Keratinocyte (primary cell): Measurements from ENCODE around the gene DCAF17. TPM values are rescaled to one million over a fixed set of nuclear protein-coding genes. Genes with fewer than 3 reads are reported as not detected.

Experiments used
- DNase-seq: peaks from one replicate; pipeline ENCODE4 v3.0.0-alpha.2; 2011; ENCODE audit warnings: low read depth, missing footprints, low spot score
- FAIRE-seq: peaks from 2 replicates; lab custom pipeline; 2011; peaks lifted over from hg19 to GRCh38; lab: Jason Lieb, UNC
- H2AFZ ChIP-seq: 2 replicates; pipeline ENCODE4 v1.6.0; 2012; ENCODE audit warnings: low read length, control low read depth, inconsistent platforms; ENCODE audit not compliant: control insufficient read depth
- H3K27ac ChIP-seq: 2 replicates; pipeline ENCODE4 v1.5.1; 2011; ENCODE audit warnings: low read length; ENCODE audit not compliant: control insufficient read depth, insufficient read depth
- H3K27me3 ChIP-seq: 3 replicates; pipeline ENCODE4 v1.6.0; 2011; ENCODE audit warnings: low read length; ENCODE audit not compliant: control insufficient read depth, insufficient read depth; ENCODE audit errors: extremely low read depth
- H3K36me3 ChIP-seq, 2 experiments: 2 replicates in 1 of 2; 3 replicates in 1 of 2; pipeline ENCODE4 v1.5.1; 2011; ENCODE audit warnings: low read length in 2 of 2, mild to moderate bottlenecking in 1 of 2; ENCODE audit not compliant: control insufficient read depth in 2 of 2, insufficient read depth in 2 of 2; ENCODE audit errors: extremely low read depth in 1 of 2
- H3K4me1 ChIP-seq: 3 replicates; pipeline ENCODE4 v1.5.1; 2011; ENCODE audit warnings: low read length; ENCODE audit not compliant: control insufficient read depth, insufficient read depth; ENCODE audit errors: extremely low read depth
- H3K4me2 ChIP-seq: 3 replicates; pipeline ENCODE4 v1.6.0; 2011; ENCODE audit warnings: low read depth, low read length; ENCODE audit not compliant: control insufficient read depth, insufficient read depth; ENCODE audit errors: extremely low read depth
- H3K4me3 ChIP-seq, 3 experiments: fragments of 200-600 bp in 1 of 3; sonication (generic) in 1 of 3; 2 replicates in 2 of 3; 3 replicates in 1 of 3; pipeline ENCODE4 v1.5.1; 2011 to 2016; ENCODE audit warnings: low read length in 3 of 3, mild to moderate bottlenecking in 3 of 3, control low read depth in 2 of 3, inconsistent platforms in 1 of 3, low read depth in 1 of 3, mixed read lengths in 1 of 3, mixed run types in 1 of 3, moderate library complexity in 1 of 3; ENCODE audit not compliant: control insufficient read depth in 2 of 3, insufficient read depth in 2 of 3; ENCODE audit errors: extremely low read depth in 1 of 3
- H3K79me2 ChIP-seq: 2 replicates; pipeline ENCODE4 v1.6.0; 2012; ENCODE audit warnings: low read length; ENCODE audit not compliant: control insufficient read depth, insufficient read depth
- H3K9ac ChIP-seq: 3 replicates; pipeline ENCODE4 v1.6.0; 2011; ENCODE audit warnings: low read length; ENCODE audit not compliant: control insufficient read depth, insufficient read depth; ENCODE audit errors: extremely low read depth
- H3K9me1 ChIP-seq: 3 replicates; pipeline ENCODE4 v1.6.0; 2011; ENCODE audit warnings: low read length; ENCODE audit not compliant: control insufficient read depth, insufficient read depth; ENCODE audit errors: extremely low read depth
- H3K9me3 ChIP-seq: 2 replicates; pipeline ENCODE4 v1.5.1; 2012; ENCODE audit warnings: low read depth, low read length; ENCODE audit not compliant: control insufficient read depth
- H4K20me1 ChIP-seq: 3 replicates; pipeline ENCODE4 v1.6.0; 2011; ENCODE audit warnings: low read length; ENCODE audit not compliant: control insufficient read depth, insufficient read depth; ENCODE audit errors: extremely low read depth
- CTCF ChIP-seq, 3 experiments: IDR thresholded peaks in 1 of 3; conservative IDR thresholded peaks in 1 of 3; optimal IDR thresholded peaks in 1 of 3; 2 replicates in 2 of 3; 3 replicates in 1 of 3; pipeline versions ENCODE3 to v1.5.1; 2011; ENCODE audit warnings: low read length in 3 of 3, mild to moderate bottlenecking in 3 of 3, moderate library complexity in 2 of 3, control low read depth in 1 of 3, inconsistent platforms in 1 of 3; ENCODE audit not compliant: insufficient read depth in 2 of 3; ENCODE audit errors: extremely low read depth in 1 of 3
- EZH2 ChIP-seq: IDR thresholded peaks from one replicate; pipeline ENCODE4 v1.6.1; 2012; ENCODE audit warnings: inconsistent platforms, mild to moderate bottlenecking, low read length, moderate library complexity
- dilution Hi-C: fragments of 300-500 bp; cut with MboI; formaldehyde crosslinking; loops from one replicate; pipeline ENCODE4 v1.7.0; 2020; ENCODE audit warnings: low sequenced_read_pairs; ENCODE audit not compliant: extremely low pct_ligation_motif_present
- polyA plus RNA-seq, 5 experiments: library from polyadenylated mRNA; depleted of rRNA in 3 of 5; stranded (reverse) in 3 of 5; stranded (forward) in 1 of 5; unstranded in 1 of 5; fragments of >200 nt; gene quantifications; 1 replicate in 1 of 5; 2 replicates in 3 of 5; 3 replicates in 1 of 5; pipeline versions ENCODE4 v1.2.1 to v1.2.3, GENCODE V29; 2011 to 2012; ENCODE audit warnings: missing spikeins in 2 of 5, low read depth in 1 of 5, low replicate concordance in 1 of 5

DCAF17 gene
- polyA plus RNA-seq, 1 donor (not counting 4 experiments of a cell fraction or from before 2014, with no cell fraction given), result 22.9 TPM

GRCh38 chr2:171490577-171490976 is 56.6 kb downstream of the DCAF17 start:
- Histone ChIP-seq H3K9ac (no peak overlapping the region), H3K27ac (no peak overlapping the region), H3K79me2 (no peaks in the 10 kb centered on the region), H3K9me3 (no peaks in the 10 kb centered on the region), H4K20me1 (no peaks in the 10 kb centered on the region), H3K27me3 (no peaks in the 10 kb centered on the region), H3K36me3 (no peaks in the 10 kb centered on the region), H3K4me3 (no peak overlapping the region), H3K9me1 (no peaks in the 10 kb centered on the region), H2AFZ (no peak overlapping the region), H3K4me2 (no peak overlapping the region), H3K4me1 (peaks cover 16% of the 10 kb centered on the region)
- dilution Hi-C loops, result no loop called here
- DNase-seq (peak; percentile 41), FAIRE-seq (peak; percentile 86)
- TF ChIP-seq CTCF (optimal IDR thresholded peaks at IDR 0.05 in 1 of 3, IDR thresholded peaks at IDR 0.05 in 1 of 3, conservative IDR thresholded peaks at IDR 0.05 in 1 of 3; ENCODE audit: extremely low read depth in 1 of 3, insufficient read depth in 2 of 3, low read length in 3 of 3) (no peak), EZH2 (no peak)

- Histone ChIP-seq H3K4me3 (no peak overlapping the region), H3K27ac (no peak overlapping the region), H3K9me3 (no peaks in the 10 kb centered on the region), H3K4me1 (peaks cover 16% of the 10 kb centered on the region), H3K36me3 (no peaks in the 10 kb centered on the region), H3K4me2 (no peak overlapping the region), H3K79me2 (no peaks in the 10 kb centered on the region), H3K27me3 (no peaks in the 10 kb centered on the region), H2AFZ (no peak overlapping the region), H3K9ac (no peak overlapping the region), H4K20me1 (no peaks in the 10 kb centered on the region), H3K9me1 (no peaks in the 10 kb centered on the region)
- FAIRE-seq (no peak), DNase-seq (no peak)
- dilution Hi-C loops, result no loop called here
- no peak for TF ChIP-seq CTCF (optimal IDR thresholded peaks at IDR 0.05 in 1 of 3, IDR thresholded peaks at IDR 0.05 in 1 of 3, conservative IDR thresholded peaks at IDR 0.05 in 1 of 3; ENCODE audit: extremely low read depth in 1 of 3, insufficient read depth in 2 of 3, low read length in 3 of 3)
- no peak for TF ChIP-seq EZH2
Measured at GRCh38 chr2:171491292-171491691, 57.3 kb downstream of the DCAF17 start.
